SU-DHL-6 (cell line): ENCODE data around the gene KRTAP19-8.

Experiments
- EZH2phosphoT487 ChIP-seq: fragments of 200-600 bp; sonication (generic), shearing (Covaris generic); conservative IDR thresholded peaks from 2 replicates; pipeline ENCODE4 v1.6.1; 2018; ENCODE audit warnings: mild to moderate bottlenecking, antibody characterized with exemption, low read length, moderate library complexity, mixed read lengths
- TF ChIP-seq, protein P1 (sequence below): fragments of 200-600 bp; sonication (generic); IDR thresholded peaks from one replicate; pipeline ENCODE4 v1.5.1; 2017; ENCODE audit warnings: antibody characterized with exemption, mild to moderate bottlenecking, low read length, moderate library complexity; ENCODE audit not compliant: insufficient read depth, poor library complexity, severe bottlenecking

GRCh38 chr21:31075848-31076247 lies 37.6 kb upstream of the KRTAP19-8 start:
- TF ChIP-seq, protein P1, sequence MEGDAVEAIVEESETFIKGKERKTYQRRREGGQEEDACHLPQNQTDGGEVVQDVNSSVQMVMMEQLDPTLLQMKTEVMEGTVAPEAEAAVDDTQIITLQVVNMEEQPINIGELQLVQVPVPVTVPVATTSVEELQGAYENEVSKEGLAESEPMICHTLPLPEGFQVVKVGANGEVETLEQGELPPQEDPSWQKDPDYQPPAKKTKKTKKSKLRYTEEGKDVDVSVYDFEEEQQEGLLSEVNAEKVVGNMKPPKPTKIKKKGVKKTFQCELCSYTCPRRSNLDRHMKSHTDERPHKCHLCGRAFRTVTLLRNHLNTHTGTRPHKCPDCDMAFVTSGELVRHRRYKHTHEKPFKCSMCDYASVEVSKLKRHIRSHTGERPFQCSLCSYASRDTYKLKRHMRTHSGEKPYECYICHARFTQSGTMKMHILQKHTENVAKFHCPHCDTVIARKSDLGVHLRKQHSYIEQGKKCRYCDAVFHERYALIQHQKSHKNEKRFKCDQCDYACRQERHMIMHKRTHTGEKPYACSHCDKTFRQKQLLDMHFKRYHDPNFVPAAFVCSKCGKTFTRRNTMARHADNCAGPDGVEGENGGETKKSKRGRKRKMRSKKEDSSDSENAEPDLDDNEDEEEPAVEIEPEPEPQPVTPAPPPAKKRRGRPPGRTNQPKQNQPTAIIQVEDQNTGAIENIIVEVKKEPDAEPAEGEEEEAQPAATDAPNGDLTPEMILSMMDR, result no peak
- no peak for TF ChIP-seq EZH2phosphoT487
